ENCODE results near the gene WNK2.

- no peak for TF ChIP-seq CTCF (IDR thresholded peaks at IDR 0.05; ENCODE audit: insufficient read depth, low read length)
- TF ChIP-seq REST (IDR thresholded peaks at IDR 0.05; ENCODE audit: insufficient replicate concordance, low read depth), result no peak
- no peak for TF ChIP-seq GABPA (IDR thresholded peaks at IDR 0.05; ENCODE audit: low read depth)
- TF ChIP-seq POLR2AphosphoS5 (IDR thresholded peaks at IDR 0.05; ENCODE audit: low read depth), result no peak
Observed at GRCh38 chr9:93252781-93253530, 69.0 kb downstream of the WNK2 start.

All from HL-60 (cell line).